H1 (cell line): ENCODE results near the gene NCAPG2. TPM values are rescaled to one million over a fixed set of nuclear protein-coding genes. Genes with fewer than 3 reads are reported as not detected.
A peak's percentile ranks its signal among the peaks of the same experiment; 100 is the strongest.

Experiments used
- CEBPB ChIP-seq: IDR thresholded peaks from 2 replicates; pipeline ENCODE4 v1.6.1; 2012; ENCODE audit warnings: low read depth, low read length
- CREB1 ChIP-seq: IDR thresholded peaks from 2 replicates; pipeline ENCODE4 v1.6.1; 2012; ENCODE audit warnings: inconsistent platforms
- FOSL1 ChIP-seq: IDR thresholded peaks from 2 replicates; pipeline ENCODE4 v1.6.1; 2011; ENCODE audit warnings: mild to moderate bottlenecking, low read depth, low read length, moderate library complexity; ENCODE audit not compliant: insufficient read depth
- POLR2A ChIP-seq, 2 experiments: IDR thresholded peaks; 1 replicate in 1 of 2; 2 replicates in 1 of 2; pipeline ENCODE4 v1.6.1; 2011; ENCODE audit warnings: low read depth in 2 of 2, low read length in 2 of 2, mild to moderate bottlenecking in 2 of 2; ENCODE audit errors: control extremely low read depth in 1 of 2
- POLR2AphosphoS5 ChIP-seq: IDR thresholded peaks from 2 replicates; pipeline ENCODE4 v1.6.1; 2011; ENCODE audit warnings: low read depth, low read length
- SIRT6 ChIP-seq: IDR thresholded peaks from one replicate; pipeline ENCODE4 v1.7.1; 2012; ENCODE audit warnings: low read length, inconsistent platforms
- SIX5 ChIP-seq: IDR thresholded peaks from 2 replicates; pipeline ENCODE4 v1.6.1; 2011; ENCODE audit warnings: mild to moderate bottlenecking, low read depth, low read length
- SUZ12 ChIP-seq: fragments of 200-600 bp; sonication (generic); IDR thresholded peaks from 2 replicates; pipeline ENCODE4 v1.6.1; 2012; ENCODE audit warnings: mild to moderate bottlenecking, inconsistent platforms, low read length, moderate library complexity, mixed read lengths
- TAF1 ChIP-seq: IDR thresholded peaks from 2 replicates; pipeline ENCODE4 v1.6.1; 2011; ENCODE audit warnings: mild to moderate bottlenecking, low read depth, low read length
- TEAD4 ChIP-seq: IDR thresholded peaks from 2 replicates; pipeline ENCODE4 v1.6.1; 2012; ENCODE audit warnings: low read depth, low read length, inconsistent platforms, mixed read lengths
- polyA plus RNA-seq, 7 experiments: library from polyadenylated mRNA; depleted of rRNA in 3 of 7; stranded (reverse) in 5 of 7; unstranded in 2 of 7; fragments of >200 nt in 5 of 7; fragments of 200-250 nt in 2 of 7; gene quantifications; 1 replicate in 5 of 7; 2 replicates in 1 of 7; 4 replicates in 1 of 7; pipeline versions ENCODE4 v1.2.1 to v1.2.3, GENCODE V29; 2011 to 2013; ENCODE audit warnings: missing spikeins in 2 of 7, mixed read lengths in 2 of 7
- total RNA-seq: library from RNA; stranded (reverse); fragmentation: NEBNext Ultra II Directional; extraction: Animal tissue kit (Norgen Biotek cat#: 25700); gene quantifications from 2 replicates; pipeline ENCODE4 v1.2.1, GENCODE V29; 2021
- TF ChIP-seq, protein P1 (sequence below): fragments of 300-600 bp; sonication (generic); IDR thresholded peaks from 2 replicates; pipeline ENCODE4 v1.7.1; 2012; ENCODE audit warnings: low read length, moderate library complexity, mild to moderate bottlenecking, inconsistent platforms; ENCODE audit not compliant: insufficient replicate concordance

NCAPG2 gene
- total and polyA plus RNA-seq, 2 of the 8 experiments (the other 6 are each of a cell fraction or from before 2014, with no cell fraction given) = 49.9 to 119 TPM

DNA sequence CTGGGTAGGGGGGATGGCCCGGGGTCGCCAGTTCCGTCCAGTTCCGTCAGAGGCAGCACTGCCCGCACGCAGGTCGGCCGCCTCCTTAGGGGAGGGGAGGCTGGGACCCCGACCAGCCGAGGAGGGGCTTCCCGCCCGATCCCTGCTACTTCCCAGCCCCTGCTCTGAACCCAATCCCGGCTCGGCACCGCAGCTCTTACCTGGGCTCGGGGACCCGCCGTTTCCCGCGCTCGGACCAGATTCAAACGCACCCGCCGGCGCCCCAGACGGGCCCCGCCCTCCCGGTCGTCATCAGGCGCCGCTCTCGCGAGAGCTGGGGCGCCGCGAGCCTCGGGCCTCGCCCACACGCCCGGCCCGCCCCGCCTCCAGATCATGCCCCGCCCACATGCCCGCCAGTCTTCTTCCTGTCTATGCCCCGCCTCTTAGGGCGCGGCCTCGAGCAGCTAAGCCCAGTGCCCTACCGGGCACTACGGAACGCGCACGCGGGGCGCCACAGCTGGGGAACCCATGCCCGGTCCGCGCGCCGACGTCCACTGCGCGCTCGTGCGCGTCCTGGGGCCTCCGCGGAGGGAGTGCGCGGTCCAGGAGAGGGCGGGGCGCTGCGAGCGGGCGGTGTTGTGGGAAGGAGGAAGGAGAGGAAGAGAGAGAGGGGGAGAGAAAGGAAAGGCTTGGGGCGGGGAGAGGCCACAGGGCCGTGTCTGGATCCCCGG is at the start of gene NCAPG2 (continued):
- TF ChIP-seq, protein P1, sequence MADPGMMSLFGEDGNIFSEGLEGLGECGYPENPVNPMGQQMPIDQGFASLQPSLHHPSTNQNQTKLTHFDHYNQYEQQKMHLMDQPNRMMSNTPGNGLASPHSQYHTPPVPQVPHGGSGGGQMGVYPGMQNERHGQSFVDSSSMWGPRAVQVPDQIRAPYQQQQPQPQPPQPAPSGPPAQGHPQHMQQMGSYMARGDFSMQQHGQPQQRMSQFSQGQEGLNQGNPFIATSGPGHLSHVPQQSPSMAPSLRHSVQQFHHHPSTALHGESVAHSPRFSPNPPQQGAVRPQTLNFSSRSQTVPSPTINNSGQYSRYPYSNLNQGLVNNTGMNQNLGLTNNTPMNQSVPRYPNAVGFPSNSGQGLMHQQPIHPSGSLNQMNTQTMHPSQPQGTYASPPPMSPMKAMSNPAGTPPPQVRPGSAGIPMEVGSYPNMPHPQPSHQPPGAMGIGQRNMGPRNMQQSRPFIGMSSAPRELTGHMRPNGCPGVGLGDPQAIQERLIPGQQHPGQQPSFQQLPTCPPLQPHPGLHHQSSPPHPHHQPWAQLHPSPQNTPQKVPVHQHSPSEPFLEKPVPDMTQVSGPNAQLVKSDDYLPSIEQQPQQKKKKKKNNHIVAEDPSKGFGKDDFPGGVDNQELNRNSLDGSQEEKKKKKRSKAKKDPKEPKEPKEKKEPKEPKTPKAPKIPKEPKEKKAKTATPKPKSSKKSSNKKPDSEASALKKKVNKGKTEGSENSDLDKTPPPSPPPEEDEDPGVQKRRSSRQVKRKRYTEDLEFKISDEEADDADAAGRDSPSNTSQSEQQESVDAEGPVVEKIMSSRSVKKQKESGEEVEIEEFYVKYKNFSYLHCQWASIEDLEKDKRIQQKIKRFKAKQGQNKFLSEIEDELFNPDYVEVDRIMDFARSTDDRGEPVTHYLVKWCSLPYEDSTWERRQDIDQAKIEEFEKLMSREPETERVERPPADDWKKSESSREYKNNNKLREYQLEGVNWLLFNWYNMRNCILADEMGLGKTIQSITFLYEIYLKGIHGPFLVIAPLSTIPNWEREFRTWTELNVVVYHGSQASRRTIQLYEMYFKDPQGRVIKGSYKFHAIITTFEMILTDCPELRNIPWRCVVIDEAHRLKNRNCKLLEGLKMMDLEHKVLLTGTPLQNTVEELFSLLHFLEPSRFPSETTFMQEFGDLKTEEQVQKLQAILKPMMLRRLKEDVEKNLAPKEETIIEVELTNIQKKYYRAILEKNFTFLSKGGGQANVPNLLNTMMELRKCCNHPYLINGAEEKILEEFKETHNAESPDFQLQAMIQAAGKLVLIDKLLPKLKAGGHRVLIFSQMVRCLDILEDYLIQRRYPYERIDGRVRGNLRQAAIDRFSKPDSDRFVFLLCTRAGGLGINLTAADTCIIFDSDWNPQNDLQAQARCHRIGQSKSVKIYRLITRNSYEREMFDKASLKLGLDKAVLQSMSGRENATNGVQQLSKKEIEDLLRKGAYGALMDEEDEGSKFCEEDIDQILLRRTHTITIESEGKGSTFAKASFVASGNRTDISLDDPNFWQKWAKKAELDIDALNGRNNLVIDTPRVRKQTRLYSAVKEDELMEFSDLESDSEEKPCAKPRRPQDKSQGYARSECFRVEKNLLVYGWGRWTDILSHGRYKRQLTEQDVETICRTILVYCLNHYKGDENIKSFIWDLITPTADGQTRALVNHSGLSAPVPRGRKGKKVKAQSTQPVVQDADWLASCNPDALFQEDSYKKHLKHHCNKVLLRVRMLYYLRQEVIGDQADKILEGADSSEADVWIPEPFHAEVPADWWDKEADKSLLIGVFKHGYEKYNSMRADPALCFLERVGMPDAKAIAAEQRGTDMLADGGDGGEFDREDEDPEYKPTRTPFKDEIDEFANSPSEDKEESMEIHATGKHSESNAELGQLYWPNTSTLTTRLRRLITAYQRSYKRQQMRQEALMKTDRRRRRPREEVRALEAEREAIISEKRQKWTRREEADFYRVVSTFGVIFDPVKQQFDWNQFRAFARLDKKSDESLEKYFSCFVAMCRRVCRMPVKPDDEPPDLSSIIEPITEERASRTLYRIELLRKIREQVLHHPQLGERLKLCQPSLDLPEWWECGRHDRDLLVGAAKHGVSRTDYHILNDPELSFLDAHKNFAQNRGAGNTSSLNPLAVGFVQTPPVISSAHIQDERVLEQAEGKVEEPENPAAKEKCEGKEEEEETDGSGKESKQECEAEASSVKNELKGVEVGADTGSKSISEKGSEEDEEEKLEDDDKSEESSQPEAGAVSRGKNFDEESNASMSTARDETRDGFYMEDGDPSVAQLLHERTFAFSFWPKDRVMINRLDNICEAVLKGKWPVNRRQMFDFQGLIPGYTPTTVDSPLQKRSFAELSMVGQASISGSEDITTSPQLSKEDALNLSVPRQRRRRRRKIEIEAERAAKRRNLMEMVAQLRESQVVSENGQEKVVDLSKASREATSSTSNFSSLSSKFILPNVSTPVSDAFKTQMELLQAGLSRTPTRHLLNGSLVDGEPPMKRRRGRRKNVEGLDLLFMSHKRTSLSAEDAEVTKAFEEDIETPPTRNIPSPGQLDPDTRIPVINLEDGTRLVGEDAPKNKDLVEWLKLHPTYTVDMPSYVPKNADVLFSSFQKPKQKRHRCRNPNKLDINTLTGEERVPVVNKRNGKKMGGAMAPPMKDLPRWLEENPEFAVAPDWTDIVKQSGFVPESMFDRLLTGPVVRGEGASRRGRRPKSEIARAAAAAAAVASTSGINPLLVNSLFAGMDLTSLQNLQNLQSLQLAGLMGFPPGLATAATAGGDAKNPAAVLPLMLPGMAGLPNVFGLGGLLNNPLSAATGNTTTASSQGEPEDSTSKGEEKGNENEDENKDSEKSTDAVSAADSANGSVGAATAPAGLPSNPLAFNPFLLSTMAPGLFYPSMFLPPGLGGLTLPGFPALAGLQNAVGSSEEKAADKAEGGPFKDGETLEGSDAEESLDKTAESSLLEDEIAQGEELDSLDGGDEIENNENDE = no peak
- TF ChIP-seq SIRT6 = no peak
- peak; percentile 76 for TF ChIP-seq CREB1
- peak; percentile 64 to 84 for TF ChIP-seq POLR2A (IDR thresholded peaks at IDR 0.05; ENCODE audit: control extremely low read depth in 1 of 2, low read depth in 2 of 2, low read length in 2 of 2)
- TF ChIP-seq SUZ12 = no peak; the same call in 1 of the 2 replicates
- TF ChIP-seq TAF1 = peak; percentile 79
- peak; percentile 33; the same call in 1 of the 2 replicates for TF ChIP-seq POLR2AphosphoS5
- no peak for TF ChIP-seq SIX5
- TF ChIP-seq FOSL1 = no peak
- TF ChIP-seq TEAD4 = peak; percentile 53; the same call in 1 of the 2 replicates
- no peak for TF ChIP-seq CEBPB
